OCI-LY7 (cell line): Measurements from ENCODE around the gene SDK2.

Source experiments
- CTCF ChIP-seq: fragments of 200-600 bp; sonication (generic); conservative IDR thresholded peaks from 2 replicates; pipeline ENCODE4 v1.5.1; 2014; ENCODE audit warnings: mild to moderate bottlenecking, antibody characterized with exemption, low read length, moderate library complexity, mixed read lengths
- EZH2phosphoT487 ChIP-seq: fragments of 200-600 bp; sonication (generic); IDR thresholded peaks from 2 replicates; pipeline ENCODE4 v1.6.1; 2018; ENCODE audit warnings: low read depth, borderline replicate concordance, mild to moderate bottlenecking, mixed run types, antibody characterized with exemption, low read length, moderate library complexity, mixed read lengths

- TF ChIP-seq CTCF: no peak
- no peak for TF ChIP-seq EZH2phosphoT487
These were observed 143.7 kb downstream of the SDK2 start for GRCh38 chr17:73500414-73500999.
